Activated effector memory CD4-positive, alpha-beta T cell treated with Interleukin-2 at 50 U/mL for 16 hours (primary cell): ENCODE results near the gene CDH12.
"Not testable (repeated sequence)": the region's sequence is repeated elsewhere in the genome, so short reads cannot be mapped to it uniquely, and the experiment has no call there.

Source experiments
- DNase-seq: peaks from one replicate; pipeline ENCODE4 v3.0.0-alpha.2; 2020

The CDH12 gene

DNA sequence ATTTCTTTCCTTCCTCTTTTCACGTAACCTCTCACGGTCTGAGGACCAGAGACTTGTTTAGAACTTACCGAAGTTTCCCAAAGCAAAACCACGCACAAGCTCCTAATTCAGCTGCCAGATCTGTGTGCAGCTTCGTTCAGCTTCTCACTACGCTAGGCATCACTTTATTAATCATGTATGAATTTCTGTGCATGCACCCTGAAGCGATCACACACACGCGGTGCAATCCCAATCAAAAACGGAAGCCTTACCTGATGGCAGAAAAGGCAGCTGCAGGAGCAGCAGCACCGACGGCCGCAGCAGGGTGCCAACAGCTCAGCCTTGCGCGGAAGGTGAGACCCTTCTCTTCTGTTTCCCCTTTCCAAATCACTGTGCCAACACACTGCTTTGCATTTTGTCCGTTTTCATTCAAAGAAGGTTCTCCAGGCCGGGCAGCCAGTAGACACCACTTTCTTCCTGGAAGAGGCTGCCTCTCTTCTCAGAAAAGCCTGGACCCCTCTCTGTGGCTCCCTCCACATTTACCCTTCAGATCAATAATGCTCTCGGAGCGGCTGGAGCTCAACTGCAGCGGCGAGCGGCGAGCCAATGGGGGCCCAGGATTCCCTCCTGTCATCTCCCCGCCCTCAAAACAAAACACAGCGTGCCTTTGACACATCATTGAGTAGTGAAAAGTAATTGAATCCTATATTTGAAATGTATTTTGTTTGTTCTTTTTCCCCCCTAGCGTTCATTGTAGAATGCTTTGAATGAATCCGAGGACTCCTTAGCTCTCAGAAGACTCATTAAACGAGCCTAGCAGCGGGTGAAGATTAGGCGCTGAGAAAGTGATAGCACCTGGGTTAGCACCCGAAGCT, at the start of gene CDH12:
Gene CDH12 (minus strand): TSS at position 538 of the 854 bp plus-strand sequence.
- DNase-seq: no peak

DNA sequence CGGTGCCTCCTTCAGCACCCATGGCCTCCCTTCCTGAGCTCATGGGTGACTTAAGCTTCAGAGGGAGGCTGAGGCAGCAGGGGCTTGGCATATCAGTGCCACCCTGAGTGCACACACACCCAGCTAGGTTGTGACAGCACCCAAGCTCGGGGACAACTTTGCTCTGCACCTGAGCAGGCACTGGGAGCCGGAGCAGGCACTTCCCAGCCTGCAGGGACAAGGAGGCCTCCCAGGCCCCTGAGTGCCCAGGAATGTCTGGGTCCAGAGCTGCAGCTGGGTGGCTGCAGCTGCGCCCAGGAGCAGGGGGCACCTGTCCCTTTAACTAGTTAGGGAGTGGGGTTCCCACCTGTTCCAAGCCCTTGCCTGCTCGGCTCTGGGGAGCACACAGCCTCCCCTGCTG, 48.7 kb upstream of the CDH12 start:
- no peak for DNase-seq

DNA sequence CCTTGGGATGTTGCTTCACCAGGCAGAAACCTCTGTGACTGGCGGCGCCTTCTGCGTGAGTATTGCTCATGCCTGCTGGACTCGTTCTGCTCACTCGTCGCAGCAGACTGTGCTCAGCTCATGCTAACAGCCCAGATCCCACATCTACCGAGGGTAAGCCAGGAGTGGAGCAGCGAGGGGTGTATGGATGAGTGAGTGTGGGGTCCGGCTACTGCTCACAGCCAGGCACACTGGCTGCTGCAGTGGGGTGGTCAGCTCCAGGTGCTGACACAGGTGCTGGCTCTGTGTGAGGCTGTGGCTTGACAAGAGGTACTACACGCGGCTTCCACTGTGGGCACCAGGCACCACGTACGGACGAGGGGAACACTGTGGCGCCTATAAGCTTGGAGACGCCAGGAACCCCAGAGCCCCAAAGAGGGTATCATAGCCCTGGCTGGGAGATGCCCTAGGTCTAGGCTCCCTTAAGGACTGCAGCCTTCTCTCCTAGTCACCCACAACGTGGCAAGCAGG, 47.7 kb upstream of the CDH12 start:
- no peak for DNase-seq

DNA sequence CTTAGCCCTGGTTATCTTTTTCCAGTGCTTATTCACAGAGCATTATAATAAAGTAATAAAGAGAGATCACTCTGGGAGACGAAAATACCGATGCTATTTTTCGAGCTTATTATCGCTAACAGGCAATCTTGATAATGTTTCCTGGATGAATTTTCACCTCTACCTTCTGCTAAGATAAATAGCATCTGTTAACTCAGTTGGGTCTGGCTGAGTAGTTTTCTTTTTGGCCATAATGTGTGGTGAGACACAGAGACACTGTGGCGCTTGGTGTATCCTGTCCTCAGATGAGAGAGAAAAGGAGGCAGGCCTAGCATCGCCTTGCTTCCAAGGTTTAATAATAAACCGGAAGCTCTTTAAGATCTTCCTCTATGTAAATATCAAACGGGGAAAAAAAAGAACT, 46.2 kb upstream of the CDH12 start:
- DNase-seq: no peak

DNA sequence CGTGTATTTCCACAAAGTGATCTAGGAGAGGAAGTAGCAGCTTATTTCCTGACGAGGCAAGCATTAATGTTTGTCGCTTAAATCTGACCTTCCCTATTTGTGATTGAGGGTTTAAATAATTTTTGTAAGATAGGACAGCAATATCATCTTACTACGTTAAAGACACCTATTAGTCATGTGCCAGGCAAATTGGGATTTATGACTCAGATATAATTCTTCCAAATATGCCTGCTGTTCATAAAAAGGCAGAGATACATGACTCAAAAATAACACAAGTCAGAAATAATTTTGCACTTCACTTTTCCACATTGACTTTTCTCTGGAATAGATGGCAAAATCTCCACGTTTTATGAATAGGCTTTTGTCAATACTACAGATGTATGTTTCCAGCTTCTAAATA, 43.0 kb upstream of the CDH12 start:
- no peak for DNase-seq

DNA sequence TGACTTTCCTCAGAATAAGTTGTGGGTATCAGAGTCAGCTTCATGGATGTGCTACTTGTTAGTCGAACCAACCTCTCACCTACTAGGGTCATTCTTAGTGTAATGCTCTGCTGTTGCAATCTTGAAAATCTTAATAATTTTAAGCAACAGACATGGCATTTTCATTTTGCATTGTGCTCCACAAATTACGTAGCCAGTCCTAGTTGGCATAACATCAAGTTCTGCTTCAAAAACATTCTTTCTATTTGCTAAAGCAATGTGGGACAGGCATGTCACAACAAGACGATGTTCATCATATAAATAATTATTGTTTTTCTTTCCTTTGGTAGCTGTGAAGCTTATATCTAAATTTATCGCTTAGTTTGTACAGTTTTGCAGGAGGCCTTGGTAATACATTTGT, 39.3 kb upstream of the CDH12 start:
- no peak for DNase-seq

DNA sequence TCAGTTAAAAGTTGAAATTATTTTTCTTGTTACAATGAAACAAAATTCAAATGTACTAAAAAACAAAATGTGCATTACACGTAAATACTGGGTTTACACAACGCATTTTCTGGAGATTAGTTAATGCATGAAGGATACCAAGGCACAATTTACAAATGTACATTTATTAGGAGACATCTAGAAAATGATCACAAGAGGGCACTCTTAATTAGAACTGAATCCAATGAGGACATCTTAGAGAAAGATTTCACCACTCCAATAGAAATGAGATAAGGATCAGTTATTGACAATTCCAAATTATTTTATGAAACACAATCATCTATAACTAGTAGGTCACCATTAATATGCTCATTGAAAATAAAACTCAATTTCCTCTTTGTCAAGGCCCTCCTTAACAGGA, 36.6 kb upstream of the CDH12 start:
- DNase-seq: no peak

DNA sequence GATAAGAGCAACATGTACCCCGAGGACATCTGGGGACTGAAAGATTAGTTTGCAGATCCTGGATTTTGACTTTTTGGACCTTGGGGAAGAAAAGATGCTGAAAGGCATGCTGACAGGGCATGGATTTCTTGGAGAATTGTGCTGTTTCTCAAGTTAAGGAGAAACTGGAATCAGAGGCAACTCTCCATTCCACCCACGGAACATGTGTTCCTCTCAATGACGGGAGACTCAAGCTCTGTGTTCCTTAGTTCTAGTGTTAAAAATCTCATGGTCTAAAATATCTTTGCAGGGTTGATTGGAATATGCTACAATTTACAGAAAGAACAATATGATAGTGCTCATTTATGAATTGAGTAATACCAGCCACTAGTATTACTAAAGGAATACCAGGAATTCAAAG, 34.4 kb upstream of the CDH12 start:
- no peak for DNase-seq

DNA sequence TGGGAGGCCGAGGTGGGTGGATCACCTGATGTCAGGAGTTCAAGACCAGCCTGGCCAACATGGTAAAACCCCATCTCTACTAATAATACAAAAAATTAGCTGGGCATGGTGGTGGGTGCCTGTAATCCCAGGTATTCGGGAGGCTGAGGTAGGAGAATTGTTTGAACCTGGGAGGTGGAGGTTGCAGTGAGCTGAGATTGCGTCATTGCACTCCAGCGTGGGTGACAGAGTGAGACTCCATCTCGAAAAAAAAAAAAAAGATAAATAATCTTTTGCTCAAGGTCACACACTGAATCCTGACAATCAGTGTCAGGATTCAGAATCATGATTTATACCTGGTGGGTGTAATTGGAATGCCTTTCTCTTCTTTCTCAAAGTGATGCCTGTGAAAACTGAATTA, 5.8 kb upstream of the CDH12 start:
- not testable (repeated sequence) for DNase-seq

DNA sequence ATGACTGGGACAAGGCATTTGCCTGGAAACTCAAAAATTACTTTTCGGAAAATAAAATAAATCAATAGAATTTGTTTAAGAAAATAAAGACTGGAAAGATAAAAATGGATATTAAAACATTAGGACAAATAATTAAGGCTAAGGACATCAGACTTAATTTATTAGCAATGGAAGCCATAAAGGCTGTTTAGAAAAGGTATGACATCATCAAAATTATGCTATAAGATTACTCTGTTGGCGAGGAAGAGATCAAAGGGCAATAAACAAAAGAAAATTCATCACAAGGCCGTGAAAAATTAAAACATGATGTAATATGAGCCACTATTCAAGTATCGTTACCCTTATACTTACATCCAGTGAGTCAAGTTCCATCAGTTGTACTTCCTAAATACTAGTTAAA, 2.7 kb upstream of the CDH12 start:
- no peak for DNase-seq

DNA sequence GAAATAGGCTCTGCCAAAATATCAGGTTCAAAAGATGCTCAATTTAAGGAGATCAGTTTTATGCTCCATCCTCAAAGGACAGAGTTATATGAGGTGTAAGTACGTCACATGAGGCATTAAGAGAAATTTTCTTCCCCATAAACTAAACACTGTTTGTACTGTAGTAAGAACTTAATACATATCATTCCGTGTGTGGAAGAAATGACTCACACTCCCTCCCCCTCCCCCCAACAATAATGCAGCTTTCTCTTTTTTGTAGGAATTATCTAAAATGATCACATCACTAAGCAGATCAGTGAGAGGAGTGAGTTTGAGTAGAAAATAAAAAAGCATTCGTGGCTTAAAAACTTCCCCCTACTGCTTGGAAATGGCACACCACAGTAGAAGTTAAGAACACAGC, 2.2 kb downstream of the CDH12 start:
- no peak for DNase-seq

DNA sequence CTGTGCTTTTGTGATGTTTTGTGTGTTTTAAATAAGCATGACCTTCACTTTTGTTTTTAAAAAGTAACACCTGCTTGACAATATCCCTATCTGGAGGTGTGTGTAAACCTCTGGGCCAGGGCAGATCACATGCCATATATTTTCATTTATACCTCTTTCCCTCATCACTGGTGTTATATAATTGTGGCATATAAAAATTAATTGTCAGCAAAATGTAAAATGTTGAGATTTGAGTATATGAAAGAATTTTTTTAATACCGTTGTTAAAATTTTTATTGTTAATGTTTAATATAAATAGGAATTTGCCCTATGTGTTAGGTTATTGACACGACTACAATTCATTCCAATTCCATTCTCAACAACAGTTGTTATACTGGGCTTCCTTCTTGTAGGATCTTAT, 6.5 kb downstream of the CDH12 start:
- DNase-seq: no peak

DNA sequence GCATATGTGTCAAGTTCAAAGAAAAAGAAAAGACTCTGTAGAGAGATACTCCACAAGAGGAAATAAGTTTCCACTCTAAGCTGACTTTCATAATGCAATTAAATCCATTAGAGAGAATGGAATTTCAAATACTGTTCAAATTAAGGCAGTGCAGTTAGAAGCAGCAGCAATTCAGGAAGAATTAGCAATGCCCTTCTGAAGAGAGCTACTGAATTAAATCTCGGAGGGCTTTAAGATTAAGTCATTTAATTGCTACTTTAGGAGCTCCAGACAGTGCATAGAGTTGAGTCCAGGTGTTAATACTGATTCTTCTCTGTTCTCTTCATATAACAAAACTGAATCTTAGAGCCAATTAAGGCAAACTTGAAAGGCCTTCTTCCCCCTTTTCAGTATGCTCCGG, 8.5 kb downstream of the CDH12 start:
- no peak for DNase-seq

DNA sequence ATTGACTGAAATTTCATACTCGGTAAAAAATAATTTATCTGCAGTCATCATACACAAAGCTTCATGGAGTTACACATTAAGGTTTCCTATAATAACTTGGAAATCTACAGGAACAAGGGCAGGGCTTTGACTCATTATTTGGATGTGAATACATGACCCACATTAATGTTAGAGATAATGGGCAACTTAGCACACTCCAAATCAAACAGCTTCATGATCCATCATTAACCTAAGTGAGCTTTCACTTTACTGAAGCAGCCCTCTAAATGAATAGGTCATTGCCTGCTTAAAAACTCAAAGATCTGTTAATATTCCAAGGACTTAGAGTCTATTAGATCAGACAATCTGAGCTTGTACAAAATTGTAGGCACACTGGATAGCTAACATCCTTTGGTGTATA, 9.0 kb downstream of the CDH12 start:
- no peak for DNase-seq

DNA sequence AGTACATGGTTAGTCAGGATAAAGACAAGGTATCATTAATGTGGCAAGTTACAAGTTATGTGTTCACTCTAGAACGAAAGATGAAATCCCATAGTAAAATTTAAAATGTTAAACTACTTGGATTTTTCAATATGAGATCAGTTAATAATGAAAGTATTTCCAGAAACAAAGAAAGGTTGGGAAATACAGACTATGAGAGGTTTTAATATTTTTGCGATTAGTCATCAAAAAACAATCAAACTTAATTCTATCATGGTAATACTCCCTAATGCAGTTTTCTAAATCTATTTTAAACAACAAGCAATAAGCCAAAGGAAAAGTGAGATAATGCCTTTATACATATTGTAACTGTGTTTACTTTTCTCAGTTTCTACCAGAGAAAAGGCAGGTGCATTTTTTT, 10.6 kb downstream of the CDH12 start:
- DNase-seq: no peak

DNA sequence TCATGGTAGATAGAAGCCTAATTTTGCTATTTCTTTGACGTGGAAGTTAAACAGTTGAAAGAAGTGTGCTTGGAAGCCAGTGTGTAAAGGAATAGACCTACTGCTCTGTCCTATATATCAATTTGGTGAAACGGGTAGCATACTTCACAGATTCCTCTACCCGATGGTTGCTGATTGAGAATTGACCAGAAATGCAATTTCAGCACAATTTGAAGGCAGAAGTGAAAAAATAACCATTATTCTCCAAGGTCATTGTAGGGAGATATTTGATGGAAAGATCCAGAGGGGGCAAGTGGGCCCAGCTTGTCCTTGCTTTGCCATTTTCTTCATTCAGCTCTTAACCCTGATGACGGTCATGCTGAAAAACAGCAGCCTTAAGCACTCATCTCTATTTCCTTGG, 15.3 kb downstream of the CDH12 start:
- no peak for DNase-seq

DNA sequence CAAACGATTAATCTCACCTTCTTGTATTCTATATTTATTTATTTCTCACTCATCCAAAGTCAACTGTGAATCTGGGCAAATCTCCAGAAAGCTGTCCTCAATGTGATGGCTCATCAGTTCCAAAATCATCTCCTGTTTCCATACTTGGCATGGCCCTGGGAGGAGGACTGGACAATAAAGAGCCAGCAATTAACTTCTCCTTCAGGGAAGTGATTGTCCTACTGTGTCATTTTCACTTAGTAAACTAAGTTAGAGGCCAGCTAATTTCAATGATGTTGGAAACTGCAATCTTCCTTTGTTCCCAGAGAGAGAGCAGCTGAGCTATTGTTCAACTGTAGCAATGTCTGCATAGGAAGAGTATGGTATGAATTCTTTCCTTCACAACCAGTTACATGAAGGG, 17.5 kb downstream of the CDH12 start:
- no peak for DNase-seq

DNA sequence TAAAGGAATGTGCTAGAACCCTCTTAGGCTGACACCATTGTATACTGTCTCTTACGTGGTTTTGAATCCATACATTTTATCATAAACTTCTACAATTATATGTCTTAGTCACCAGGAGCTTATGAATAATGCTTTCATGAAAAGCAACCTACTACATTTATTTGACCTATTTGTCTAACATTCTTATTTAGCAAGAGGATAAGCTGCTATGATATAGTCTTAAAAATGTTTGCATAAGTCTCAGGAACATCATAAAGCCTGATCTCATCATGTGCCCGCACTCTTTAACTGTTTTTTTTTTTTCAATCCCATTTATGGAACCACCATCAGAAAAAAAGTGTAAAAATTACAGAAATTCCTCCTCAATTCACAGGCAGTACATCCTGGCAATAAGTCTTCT, 59.7 kb downstream of the CDH12 start:
- no peak for DNase-seq

DNA sequence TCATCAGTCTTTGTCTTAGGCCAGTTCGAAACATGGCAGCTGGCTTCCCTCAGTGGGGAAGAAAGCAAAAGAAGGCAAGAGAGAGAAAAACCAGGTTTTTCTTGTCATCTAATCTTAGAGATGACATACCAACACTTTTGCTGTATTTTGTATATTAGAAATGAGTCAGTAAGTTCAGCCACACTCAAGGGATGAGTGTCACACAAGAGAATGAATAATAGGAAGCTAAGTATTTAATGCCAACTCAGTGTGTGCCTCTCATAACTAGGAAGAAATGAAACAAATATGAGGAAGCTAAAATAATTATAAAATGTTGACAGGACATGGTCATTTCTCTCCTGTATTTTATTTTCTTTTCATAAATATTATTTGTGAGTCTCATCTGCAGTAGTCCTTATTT, 65.3 kb downstream of the CDH12 start:
- DNase-seq: no peak

DNA sequence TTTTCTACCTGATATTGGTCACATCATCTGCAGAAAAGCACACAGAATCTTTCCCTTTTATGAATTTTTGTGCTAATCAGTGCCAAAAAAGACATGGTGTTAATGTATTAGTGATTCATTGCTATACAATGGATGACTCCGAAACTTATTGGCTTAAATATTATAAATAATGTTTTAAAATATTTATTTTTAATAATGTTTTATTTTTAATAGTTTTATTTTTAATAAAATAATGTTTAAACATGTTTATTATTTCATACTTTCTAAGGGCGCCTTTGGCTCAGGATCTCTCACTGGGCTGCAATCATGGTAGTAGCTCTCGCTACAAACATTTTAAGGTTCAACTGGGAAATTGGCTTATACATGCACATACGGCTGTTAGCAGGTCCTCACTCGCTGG, 65.7 kb downstream of the CDH12 start:
- DNase-seq: no peak

DNA sequence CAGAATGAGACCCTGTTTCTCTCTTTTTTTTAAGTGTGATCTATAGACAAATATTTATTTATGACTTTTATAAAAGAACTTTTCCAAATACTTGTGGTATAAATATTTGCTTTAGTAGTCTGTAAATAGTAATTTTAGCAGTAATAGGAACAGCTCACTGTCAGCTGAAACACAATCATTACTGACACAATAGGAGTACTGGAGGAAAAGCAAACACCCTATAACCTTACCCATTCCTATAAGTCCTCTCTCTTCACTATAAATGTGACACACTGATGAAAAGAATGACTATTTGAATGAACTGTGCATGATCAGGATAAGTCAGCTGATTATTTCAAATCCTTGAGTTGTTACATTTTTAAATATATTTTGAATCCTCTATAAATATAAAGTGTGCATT, 72.4 kb downstream of the CDH12 start:
- DNase-seq: no peak

DNA sequence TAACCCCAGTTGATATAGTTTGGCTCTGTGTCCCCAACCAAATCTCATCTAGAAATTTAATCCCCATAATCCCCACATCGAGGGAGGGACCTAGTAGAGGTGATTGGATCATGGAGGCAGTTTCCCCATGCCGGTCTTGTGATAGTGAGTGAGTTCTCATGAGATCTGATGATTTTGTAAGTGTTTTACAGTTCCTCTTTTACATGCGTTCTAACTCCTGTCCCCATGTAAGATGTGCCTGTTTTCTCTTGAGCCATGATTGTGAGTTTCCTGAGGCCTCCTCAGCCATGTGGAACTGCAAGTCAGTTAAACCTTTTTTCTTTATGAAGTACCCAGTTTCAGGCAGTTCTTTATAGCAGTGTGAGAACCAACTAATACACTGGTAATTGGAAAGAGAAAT, 73.6 kb downstream of the CDH12 start:
- no peak for DNase-seq

DNA sequence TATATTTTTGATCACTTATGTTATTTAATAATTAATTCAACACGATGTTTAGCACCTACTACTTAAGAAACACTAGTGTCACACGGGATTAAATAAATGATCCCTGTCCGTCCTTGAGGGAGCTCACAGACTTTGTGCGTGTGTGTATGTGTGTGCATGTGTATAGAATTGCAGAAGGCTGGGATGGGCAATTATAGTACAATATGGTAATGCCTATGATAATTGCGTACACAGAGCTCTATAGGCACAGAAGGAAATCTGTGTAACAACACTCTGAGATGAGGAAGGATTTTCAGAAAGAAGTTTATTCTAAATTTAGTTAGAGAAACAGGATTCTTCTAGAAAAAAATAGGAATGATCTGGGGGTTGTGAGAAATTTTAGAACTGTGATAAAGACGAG, 76.9 kb downstream of the CDH12 start:
- DNase-seq: no peak

DNA sequence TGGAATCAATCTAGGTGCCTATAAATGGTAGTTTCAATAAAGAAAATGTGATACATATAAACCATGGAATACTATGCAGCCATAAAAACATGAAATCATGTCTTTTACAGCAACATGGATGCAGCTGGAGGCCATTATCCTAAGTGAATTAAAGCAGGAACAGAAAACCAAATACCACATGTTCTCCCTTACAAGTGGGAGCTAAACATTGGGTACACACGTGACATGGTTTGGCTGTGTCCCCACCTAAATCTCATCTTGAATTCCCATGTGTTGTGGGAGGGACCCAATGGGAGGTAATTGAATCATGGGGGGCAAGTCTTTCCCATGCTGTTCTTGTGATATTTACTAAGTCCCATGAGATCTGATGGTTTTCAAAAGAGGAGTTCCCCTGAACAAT, 78.9 kb downstream of the CDH12 start:
- DNase-seq: not testable (repeated sequence)

DNA sequence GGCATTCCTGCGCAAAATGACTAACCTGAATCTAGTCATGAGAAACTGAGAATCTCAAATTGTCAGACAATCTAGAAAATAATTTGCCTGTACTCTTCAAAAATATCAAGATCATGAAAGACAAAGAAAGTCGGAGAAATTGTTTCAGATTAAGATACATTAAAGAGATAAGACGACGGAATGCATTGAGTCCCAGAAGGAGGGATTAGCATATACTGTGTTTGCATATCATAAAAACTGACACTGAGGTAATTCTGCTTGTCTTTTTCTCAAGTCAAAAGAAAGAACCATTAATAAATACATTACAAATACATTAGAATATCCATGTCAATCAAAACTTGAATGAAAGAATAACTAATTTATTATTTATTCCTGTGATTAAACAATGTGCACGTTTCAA, 88.4 kb downstream of the CDH12 start:
- no peak for DNase-seq
